ENCODE data around the gene TULP1.
A peak's percentile ranks its signal among the peaks of the same experiment; 100 is the strongest.

Gene TULP1

DNA sequence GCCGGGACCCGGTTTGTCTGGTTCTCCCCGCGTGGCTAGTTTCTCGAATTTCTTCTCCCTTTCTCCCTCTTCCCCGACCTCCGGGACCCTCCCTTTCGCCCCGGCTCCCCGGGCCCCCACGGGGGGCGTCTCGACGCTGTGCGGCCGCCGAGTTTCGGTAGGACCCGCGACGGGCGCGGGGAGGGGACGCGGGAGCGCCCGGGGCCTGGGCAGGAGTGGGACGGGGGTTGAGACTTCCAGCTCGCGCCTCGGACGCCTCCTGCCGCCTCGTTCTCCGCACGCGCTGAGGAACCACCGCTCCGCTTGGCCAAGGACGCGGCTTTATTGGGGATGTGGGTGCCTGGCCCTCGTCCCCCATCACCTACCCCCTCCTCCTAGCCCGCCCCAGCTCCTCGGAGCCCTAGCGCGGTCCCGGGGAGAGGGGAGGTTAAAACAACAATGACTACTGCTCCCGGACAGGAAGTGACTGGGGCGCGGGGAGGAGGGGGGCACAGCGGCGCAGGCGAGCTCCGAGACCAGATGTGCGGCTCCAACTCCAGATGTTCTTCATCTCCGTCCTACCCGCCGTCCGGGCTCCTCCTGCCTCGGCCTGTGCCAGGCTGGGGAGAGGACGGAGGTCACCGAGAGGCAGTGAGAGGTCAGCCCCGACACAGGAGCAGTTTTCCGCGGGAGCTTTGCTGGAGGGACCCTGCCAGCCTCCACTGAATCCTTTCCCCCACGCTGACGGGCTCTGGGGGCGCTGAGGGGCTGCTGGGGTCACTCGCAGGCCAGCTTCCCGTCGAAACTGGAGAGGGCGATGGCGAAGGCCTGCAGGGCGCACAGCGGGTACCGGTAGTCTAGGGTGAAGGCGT lies 14.9 kb downstream of the TULP1 start:
- peak overlapping the region; percentile 83 for H3K9ac ChIP-seq (ENCODE audit: low read depth, low read length)
- H3K36me3 ChIP-seq (ENCODE audit: insufficient read depth, low read length), result no peaks in the 10 kb centered on the region
- no peaks in the 10 kb centered on the region for H3K9me3 ChIP-seq (ENCODE audit: control insufficient read depth, insufficient read depth, low read length)
- H3K4me1 ChIP-seq (ENCODE audit: insufficient read depth, low read length), result peaks cover 45% of the 10 kb centered on the region

DNA sequence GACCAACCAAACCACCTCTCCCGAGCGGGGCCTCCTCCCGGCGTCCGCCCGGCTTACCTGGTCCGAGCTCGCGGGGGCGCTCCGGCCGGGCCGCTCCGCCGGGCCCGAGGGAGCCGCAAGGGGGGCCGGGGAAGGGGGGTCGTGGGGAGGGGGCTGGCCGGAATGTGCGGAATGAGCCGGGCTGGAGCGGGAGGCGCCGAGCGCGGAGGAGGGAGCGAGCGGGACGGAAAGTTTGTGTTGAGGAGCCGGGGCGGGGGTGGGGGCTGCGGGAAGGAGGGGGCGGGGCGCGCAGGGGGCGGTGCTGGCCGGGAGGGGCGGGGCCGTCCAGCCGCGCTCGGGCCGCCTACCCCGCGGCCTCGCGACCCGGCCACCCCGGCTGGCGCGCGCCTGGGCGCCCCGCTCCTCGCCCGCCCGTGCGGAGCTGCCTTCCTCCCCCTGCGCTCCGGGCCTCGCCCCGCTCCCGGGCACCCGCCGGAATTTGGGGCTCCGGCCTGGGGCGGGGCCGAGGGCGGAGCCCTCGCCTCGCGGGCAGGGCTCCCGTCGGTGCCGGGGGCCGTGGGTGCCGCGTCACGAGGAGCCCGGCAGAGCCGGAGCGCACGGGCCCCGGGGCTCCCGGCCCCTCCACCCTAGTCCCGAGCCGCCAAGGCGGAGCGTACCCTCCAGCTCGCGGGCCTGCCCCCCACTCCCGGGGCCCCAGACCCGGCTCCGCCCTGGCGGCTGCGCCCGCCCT lies 15.7 kb downstream of the TULP1 start, which contains the start of gene TEAD3:
TEAD3 (minus strand) TSS at position 239 of the 730 bp plus-strand sequence.
- Histone ChIP-seq H3K9ac (ENCODE audit: low read depth, low read length) (peak within 1 kb of the TSS; percentile 83), H3K9me3 (ENCODE audit: control insufficient read depth, insufficient read depth, low read length) (no peaks in the 10 kb centered on the region), H3K36me3 (ENCODE audit: insufficient read depth, low read length) (no peaks in the 10 kb centered on the region), H3K4me1 (ENCODE audit: insufficient read depth, low read length) (peaks cover 53% of the 10 kb centered on the region)

DNA sequence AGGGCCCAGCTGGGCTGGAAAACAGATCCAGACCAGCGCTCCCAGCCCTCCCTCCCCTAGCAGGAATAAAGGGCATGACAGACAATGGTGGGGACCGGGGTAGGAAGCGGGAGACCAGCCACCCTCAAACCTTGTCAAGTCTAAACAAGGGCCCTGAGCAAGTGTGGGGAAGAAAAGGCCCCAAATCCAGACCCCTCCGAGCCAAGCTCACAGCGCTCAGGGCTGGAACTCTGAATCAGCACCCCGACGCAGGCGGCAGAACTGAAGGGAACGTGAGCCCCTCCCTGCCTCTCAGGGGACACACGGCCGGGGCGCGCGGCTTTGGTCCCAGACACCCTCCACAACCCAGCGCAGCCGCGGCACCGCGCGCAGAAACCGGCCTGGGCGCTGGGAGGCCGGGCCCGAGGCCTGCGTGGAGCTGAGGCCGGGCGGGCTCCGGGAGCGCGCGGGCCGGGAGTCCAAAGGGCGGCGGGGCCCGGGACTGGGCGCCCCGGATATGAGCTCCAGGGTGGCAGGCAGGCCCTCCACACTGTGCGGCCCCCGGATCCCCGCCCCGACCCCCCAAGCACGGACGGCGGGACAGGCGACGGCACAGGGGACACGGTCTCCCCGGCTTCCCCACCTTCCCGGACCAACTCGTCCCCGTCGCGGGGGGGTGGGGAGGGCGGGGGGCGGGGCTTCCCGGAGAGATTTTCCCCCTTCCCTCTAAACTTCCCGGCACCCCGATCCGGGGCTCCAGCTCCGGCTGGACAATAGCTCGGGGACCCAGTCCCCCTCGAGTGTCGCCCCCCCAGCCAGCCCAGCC lies 16.5 kb downstream of the TULP1 start:
- Histone ChIP-seq H3K9ac (ENCODE audit: low read depth, low read length) (peak overlapping the region; percentile 81), H3K4me1 (ENCODE audit: insufficient read depth, low read length) (peaks cover 60% of the 10 kb centered on the region), H3K36me3 (ENCODE audit: insufficient read depth, low read length) (no peaks in the 10 kb centered on the region), H3K9me3 (ENCODE audit: control insufficient read depth, insufficient read depth, low read length) (no peaks in the 10 kb centered on the region)

DNA sequence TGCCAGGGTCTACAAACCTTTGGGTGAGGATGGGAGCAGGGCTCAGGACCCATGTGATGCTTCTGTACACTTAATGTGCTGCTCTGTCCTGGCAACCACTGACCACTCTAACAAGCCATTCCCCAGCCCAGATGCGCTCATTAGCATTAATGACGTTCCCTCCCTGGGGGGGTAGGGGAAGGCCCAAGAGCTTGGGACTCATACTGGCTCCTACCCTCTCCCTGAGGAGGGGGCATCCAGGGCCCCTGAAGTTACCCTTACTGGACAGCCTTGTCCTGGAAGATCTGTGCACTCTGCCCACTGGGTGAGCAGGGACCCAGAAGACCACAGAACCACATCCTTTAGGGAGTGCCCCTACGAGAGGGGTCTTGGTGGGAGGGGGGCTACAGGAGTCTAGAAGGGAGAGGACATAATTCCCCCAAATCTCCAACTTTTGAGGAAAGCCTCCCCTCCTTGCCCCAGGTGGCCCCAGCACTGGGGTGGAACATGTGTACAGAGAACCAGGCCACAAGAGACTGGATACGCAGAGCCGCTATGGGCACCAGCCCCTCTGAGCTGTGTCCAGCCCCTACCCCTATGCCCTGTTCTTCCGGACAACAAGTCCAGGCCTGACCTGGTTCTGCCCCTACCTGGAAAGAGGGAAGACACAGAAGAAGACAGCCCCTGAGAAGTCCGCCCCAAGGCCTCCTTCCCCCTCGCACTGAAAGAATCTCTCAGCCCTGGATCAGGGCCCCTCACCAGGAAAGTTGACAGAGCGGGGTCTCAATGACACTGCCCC lies 17.2 kb downstream of the TULP1 start:
- peaks cover 56% of the 10 kb centered on the region for H3K4me1 ChIP-seq (ENCODE audit: insufficient read depth, low read length)
- no peaks in the 10 kb centered on the region for H3K9me3 ChIP-seq (ENCODE audit: control insufficient read depth, insufficient read depth, low read length)
- peak overlapping the region; percentile 81 for H3K9ac ChIP-seq (ENCODE audit: low read depth, low read length)
- H3K36me3 ChIP-seq (ENCODE audit: insufficient read depth, low read length), result no peaks in the 10 kb centered on the region

DNA sequence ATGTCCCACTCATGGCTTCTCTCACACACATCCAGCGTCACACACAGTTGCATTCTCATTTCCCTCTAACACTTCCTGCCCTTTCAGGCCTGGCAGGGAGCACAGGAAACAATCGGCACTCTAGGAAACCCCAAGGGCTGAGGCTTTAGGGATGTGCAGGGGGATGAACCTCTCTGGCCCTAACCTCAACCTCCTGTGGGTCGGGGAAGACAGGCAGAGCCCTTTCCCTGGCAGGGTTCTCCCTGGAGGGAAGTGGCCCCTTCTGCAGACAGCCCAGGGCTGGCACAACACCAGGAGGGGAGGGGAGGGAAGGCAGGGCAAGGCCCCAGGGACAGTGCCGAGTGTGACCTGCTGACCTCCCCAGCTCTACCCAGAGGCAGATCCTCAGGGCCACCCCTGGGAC lies 18.5 kb downstream of the TULP1 start:
- peaks cover 55% of the 10 kb centered on the region for H3K4me1 ChIP-seq (ENCODE audit: insufficient read depth, low read length)
- H3K9ac ChIP-seq (ENCODE audit: low read depth, low read length), result no peak overlapping the region
- H3K9me3 ChIP-seq (ENCODE audit: control insufficient read depth, insufficient read depth, low read length), result no peaks in the 10 kb centered on the region
- H3K36me3 ChIP-seq (ENCODE audit: insufficient read depth, low read length), result no peaks in the 10 kb centered on the region

DNA sequence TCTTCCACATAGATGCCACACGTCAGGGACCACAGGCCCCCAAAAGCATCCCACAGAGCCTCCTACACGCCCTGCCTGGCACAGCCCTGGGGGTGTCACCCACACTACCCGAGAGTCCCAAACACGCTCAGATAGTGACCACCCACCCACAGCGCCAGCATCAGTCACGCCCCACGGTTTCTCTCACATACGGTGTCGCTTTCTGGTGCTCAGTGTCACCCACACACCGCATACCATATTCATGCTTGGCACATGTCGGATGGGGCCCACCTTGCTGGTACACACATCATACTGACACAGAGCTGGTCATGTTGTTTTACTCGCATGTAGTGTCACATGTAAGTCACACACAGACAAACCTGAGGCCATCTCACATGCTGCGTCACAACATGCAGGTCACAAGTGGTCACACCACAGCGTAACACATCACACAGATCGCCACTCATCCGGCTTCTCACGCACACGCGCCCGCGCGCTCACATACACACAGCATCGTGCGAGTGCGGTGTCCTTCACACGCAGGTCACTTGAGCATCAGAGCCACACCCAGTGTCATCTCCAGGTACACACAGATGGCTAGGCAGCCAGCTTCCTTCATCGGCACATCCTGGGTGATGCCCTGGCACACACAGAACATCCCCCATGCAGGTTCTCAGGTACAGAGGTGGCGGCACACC lies 19.3 kb downstream of the TULP1 start:
- Histone ChIP-seq H3K9me3 (ENCODE audit: control insufficient read depth, insufficient read depth, low read length) (no peaks in the 10 kb centered on the region), H3K4me1 (ENCODE audit: insufficient read depth, low read length) (peaks cover 52% of the 10 kb centered on the region), H3K36me3 (ENCODE audit: insufficient read depth, low read length) (no peaks in the 10 kb centered on the region)

DNA sequence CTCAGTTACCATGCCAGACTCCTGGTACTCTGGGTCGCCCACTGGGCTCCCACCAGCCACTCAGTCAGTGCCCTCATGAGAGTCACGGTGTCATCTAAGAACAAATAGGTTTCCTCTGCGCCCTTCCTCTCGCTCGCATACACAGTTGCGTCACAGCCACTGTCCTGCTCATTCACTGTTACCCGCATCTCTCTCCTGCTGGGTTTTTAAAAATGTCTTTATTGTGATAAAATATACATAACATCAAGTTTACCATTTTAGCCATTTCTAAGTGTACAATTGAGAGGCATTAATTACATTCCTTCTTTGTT lies 19.8 kb downstream of the TULP1 start:
- peaks cover 55% of the 10 kb centered on the region for H3K4me1 ChIP-seq (ENCODE audit: insufficient read depth, low read length)
- H3K36me3 ChIP-seq (ENCODE audit: insufficient read depth, low read length), result no peaks in the 10 kb centered on the region
- no peaks in the 10 kb centered on the region for H3K9me3 ChIP-seq (ENCODE audit: control insufficient read depth, insufficient read depth, low read length)
- no peak overlapping the region for H3K9ac ChIP-seq (ENCODE audit: low read depth, low read length)

More for the DNA sequence above, 19.3 kb downstream of the TULP1 start:
- H3K9ac ChIP-seq (ENCODE audit: low read depth, low read length), result no peak overlapping the region

DNA sequence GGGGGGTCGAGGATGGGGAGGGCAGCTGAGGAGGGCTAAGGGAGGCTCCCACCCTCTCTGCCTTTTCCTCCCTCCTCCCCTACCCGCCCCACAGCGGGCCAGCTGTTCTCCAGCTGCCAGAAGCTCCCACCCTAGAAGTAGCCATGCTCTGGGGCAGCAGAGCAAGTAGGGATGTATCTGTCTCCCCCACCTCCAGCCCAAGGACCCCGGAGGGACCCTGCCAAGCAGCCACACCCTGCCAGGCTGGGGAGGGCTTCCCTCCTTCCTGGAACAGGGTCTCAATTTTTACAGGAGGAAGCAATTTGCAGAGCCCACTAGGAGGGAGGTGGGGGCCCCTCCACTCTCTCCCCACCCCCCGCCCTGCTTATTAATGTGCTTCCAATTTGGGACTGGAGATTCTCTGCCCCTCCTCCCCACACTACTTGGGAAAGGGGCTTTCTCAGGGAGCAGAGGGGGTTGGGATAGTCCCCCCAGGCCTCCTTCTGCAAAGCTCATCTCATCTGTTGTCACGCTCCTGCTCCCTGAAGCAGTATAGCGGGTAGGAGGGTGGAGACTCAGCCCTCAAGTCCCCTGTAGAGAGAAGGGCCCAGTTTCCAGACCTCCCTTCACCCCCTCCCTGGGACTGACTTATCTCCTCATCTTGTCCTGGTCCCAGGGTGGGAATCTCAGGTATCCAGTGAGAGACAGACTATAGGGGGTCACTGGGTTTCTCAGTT lies 20.3 kb downstream of the TULP1 start:
- H3K9me3 ChIP-seq (ENCODE audit: control insufficient read depth, insufficient read depth, low read length), result no peaks in the 10 kb centered on the region
- H3K4me1 ChIP-seq (ENCODE audit: insufficient read depth, low read length), result peaks cover 60% of the 10 kb centered on the region
- no peak overlapping the region for H3K9ac ChIP-seq (ENCODE audit: low read depth, low read length)
- no peaks in the 10 kb centered on the region for H3K36me3 ChIP-seq (ENCODE audit: insufficient read depth, low read length)

DNA sequence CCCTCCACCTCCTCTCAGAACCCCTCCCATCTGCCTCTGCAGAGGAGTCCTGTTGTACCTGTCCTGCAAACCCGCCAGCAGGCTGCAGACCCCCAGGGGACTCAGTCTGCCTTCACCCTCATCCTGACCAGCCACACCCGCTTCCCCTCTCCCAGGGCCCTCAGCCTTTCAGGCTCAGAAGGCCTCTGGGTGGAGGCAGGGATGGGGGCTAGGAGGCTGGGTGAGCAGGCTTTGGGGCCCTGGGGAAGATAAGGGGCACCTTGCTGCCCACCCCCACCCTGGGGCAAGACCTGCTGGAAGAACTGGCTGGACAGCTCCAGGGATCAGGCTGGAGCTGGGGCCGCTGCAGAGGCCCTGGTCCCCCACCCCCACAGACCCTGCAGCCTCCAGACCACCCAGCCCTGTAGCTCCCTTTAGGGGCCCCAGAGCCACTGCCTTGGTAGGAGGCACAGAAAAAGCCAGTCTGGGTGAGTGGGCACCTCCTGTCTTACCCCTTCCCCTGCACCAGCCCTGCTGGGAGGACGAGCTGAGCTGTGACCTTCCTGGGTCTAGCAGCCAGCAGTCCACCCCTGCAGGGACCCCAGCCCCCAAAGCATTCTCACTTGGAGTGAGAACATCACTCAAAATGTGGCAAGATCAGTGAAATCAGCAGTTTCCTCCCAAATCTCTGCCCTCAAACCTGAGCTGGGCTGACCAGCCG lies 21.0 kb downstream of the TULP1 start:
- Histone ChIP-seq H3K9me3 (ENCODE audit: control insufficient read depth, insufficient read depth, low read length) (no peaks in the 10 kb centered on the region), H3K4me1 (ENCODE audit: insufficient read depth, low read length) (peaks cover 64% of the 10 kb centered on the region), H3K9ac (ENCODE audit: low read depth, low read length) (no peak overlapping the region), H3K36me3 (ENCODE audit: insufficient read depth, low read length) (no peaks in the 10 kb centered on the region)

DNA sequence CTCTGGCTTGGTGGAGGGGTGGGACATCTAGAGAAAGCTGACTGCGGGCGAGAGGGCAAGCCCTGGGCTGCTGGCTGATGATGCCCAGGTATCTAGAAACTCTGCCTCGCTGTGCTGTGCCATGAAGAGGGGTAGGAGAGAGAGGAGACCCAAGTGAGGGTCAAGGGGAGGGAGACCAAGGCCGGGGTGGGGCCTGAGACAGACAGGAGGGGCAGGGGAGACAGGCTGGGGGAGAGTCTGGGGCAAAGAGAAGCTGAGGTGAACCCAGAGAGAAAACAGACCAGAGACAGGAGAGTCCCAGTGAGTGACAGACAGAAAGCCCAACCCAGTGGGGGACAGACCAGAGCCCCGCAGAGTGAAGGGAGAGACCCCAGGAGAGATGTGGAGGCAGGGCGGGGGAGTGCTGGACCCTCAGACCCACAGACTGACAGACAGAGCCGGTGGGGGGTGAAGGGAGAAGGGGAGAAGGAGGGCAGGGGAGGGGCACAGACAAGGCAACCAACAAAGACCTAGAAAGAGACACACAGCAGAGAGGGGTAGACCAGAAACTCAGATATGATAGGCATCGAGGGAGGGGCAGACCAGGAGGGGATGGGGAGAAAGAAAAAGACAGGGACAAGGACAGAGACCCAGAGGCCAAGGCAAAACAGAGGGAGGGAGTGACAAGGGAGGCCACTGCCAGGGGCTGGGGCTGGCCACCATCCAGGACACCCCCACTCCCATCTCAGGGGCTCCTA lies 21.7 kb downstream of the TULP1 start:
- H3K36me3 ChIP-seq (ENCODE audit: insufficient read depth, low read length), result no peaks in the 10 kb centered on the region
- peaks cover 67% of the 10 kb centered on the region for H3K4me1 ChIP-seq (ENCODE audit: insufficient read depth, low read length)
- H3K9ac ChIP-seq (ENCODE audit: low read depth, low read length), result peak overlapping the region; percentile 45
- no peaks in the 10 kb centered on the region for H3K9me3 ChIP-seq (ENCODE audit: control insufficient read depth, insufficient read depth, low read length)

DNA sequence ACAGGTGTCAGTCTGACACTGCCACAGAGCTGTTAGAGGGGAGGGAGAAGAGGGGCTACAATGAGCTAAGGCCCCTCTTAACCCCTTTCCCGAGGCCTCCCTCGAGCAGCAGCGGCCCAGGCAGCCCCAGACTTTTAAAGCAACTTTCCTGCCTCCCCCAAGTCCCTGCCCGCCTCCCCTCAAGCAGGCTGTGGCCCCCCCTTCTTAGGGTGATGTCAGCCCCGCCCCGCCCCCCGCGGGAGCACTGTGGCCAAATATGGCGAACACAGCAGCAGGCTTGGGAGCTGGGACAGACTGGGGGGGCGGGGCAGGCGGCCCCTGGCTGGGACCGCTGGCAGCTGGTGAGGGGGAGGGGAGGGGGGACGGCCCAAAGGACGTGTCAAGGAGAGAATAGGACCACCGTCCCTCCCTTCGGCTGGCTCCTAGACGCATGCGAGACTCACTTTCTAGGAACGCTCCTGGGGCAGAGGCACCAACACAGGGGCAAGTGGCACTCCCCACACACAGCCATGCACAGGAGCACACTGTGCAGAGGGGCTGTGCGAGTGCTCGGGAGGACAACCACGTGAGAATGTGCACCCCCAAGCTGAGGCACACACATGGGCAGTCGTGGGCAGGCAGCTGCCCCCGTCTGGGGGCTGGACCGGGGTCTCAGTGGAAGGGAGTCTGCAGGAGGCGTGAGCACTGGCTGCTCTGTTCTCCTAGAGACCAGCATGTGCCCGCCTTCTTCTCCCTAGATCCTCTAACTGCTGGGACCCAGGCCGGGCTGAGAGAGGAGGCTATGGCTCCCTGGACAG lies 22.5 kb downstream of the TULP1 start:
- Histone ChIP-seq H3K4me1 (ENCODE audit: insufficient read depth, low read length) (peaks cover 69% of the 10 kb centered on the region), H3K9me3 (ENCODE audit: control insufficient read depth, insufficient read depth, low read length) (no peaks in the 10 kb centered on the region), H3K36me3 (ENCODE audit: insufficient read depth, low read length) (no peaks in the 10 kb centered on the region), H3K9ac (ENCODE audit: low read depth, low read length) (peak overlapping the region; percentile 45)

All from ES-I3 (cell line).